ENCODE results near the gene NOTCH4. TPM values are rescaled to one million over a fixed set of nuclear protein-coding genes. Genes with fewer than 3 reads are reported as not detected.

Gene NOTCH4
- total and polyA plus RNA-seq, 2 donors (not counting 3 experiments of a cell fraction or from before 2014, with no cell fraction given), result 41.7 to 114 TPM

DNA sequence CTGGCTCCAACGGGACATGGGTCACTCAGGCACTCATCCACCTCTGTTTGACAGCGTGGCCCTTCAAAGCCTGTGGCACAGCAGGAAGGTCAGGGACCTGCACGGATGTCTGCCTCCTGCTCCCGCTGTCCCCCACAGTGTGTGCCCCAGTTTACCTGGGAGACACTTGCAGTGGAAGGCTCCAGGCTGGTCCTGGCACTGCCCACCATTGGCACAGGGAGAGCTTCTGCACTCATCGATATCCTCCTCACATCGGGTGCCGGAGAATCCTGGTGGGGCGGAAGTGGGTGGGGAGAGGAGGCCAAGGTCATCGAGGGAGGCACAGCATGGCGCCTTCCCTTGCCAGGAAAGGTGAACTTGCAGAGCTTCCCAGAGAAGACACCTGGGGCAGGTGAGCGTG is 6.9 kb downstream of the NOTCH4 start:
- dilution Hi-C loops (cut with MboI; ENCODE audit: extremely low pct_ligation_motif_present, low sequenced_read_pairs) (no loop called here), intact Hi-C loops (cut with micrococcal nuclease) (no loop called here)
- Histone ChIP-seq H4K20me1 (replicated peaks; ENCODE audit: control insufficient read depth, extremely low read depth, insufficient read depth, low read length) (no peaks in the 10 kb centered on the region), H3K27me3 (ENCODE audit: control insufficient read depth in 2 of 2, insufficient read depth in 2 of 2, low read length in 2 of 2) (no peaks in the 10 kb centered on the region), H3K9me3 (replicated peaks; ENCODE audit: control insufficient read depth, insufficient read depth, low read length) (no peaks in the 10 kb centered on the region), H3K4me2 (ENCODE audit: insufficient read depth, low read length) (no peak overlapping the region), H3K4me1 (ENCODE audit: control insufficient read depth, extremely low read depth, insufficient read depth, low read length) (no peaks in the 10 kb centered on the region), H3K4me3 (replicated peaks in 1 of 3; ENCODE audit: insufficient read depth in 1 of 3, low read depth in 1 of 3, low read length in 3 of 3) (no peak overlapping the region), H3K27ac (ENCODE audit: insufficient read depth, low read depth, low read length) (no peak overlapping the region), H3K36me3 (ENCODE audit: control insufficient read depth in 2 of 2, extremely low read depth in 1 of 2, insufficient read depth in 2 of 2, low read length in 2 of 2) (peaks cover 15 to 21% of the 10 kb centered on the region in 2 experiments), H2AFZ (ENCODE audit: low read depth, low read length) (no peak overlapping the region), H3K79me2 (ENCODE audit: control insufficient read depth, insufficient read depth, low read length) (no peaks in the 10 kb centered on the region), H3K9ac (replicated peaks; ENCODE audit: extremely low read depth, insufficient read depth, low read length) (no peak overlapping the region), H3K9me1 (replicated peaks; ENCODE audit: control insufficient read depth, extremely low read depth, insufficient read depth, low read length) (no peaks in the 10 kb centered on the region)
- DNase-seq (ENCODE audit: low read depth, low spot score) (no peak), FAIRE-seq (no peak)
- POLR2A ChIA-PET, result no interaction called here
- no TSS peak for BruUV-seq (replicated peaks)
- CTCF ChIA-PET, result no interaction called here
- TF ChIP-seq JUN (IDR thresholded peaks at IDR 0.05; ENCODE audit: borderline replicate concordance, insufficient read depth, insufficient read length, low read depth), result no peak
- no peak for TF ChIP-seq EZH2 (IDR thresholded peaks at IDR 0.05; ENCODE audit: borderline replicate concordance, low read depth, low read length, severe bottlenecking)

DNA sequence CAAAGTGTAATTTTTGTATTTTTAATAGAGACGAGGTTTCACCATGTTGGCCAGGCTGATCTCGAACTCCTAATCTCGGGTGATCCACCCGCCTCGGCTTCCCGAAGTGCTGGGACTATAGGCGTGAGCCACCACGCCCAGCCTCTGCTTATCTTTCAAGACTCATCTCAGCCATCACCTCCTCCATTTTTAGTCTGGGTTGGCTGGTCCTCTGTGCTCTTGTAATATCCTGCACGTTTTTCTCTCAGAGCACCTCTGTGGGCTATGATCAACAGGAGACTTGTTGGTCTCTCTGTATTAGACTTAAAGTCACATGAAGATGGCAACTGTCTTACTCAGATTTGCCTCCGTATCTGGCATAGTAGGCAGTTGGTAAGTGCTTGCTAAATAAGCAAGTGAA is 7.6 kb downstream of the NOTCH4 start:
- FAIRE-seq (no peak), DNase-seq (ENCODE audit: low read depth, low spot score) (no peak)
- no peak for TF ChIP-seq POLR2A (IDR thresholded peaks at IDR 0.05; ENCODE audit: low read depth, low read length)
- TF ChIP-seq, protein P1, sequence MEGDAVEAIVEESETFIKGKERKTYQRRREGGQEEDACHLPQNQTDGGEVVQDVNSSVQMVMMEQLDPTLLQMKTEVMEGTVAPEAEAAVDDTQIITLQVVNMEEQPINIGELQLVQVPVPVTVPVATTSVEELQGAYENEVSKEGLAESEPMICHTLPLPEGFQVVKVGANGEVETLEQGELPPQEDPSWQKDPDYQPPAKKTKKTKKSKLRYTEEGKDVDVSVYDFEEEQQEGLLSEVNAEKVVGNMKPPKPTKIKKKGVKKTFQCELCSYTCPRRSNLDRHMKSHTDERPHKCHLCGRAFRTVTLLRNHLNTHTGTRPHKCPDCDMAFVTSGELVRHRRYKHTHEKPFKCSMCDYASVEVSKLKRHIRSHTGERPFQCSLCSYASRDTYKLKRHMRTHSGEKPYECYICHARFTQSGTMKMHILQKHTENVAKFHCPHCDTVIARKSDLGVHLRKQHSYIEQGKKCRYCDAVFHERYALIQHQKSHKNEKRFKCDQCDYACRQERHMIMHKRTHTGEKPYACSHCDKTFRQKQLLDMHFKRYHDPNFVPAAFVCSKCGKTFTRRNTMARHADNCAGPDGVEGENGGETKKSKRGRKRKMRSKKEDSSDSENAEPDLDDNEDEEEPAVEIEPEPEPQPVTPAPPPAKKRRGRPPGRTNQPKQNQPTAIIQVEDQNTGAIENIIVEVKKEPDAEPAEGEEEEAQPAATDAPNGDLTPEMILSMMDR (IDR thresholded peaks at IDR 0.05; ENCODE audit: extremely low read depth in 1 of 2, insufficient read depth in 1 of 2, low read depth in 1 of 2, low read length in 2 of 2), result no peak
- TF ChIP-seq EZH2 (IDR thresholded peaks at IDR 0.05; ENCODE audit: borderline replicate concordance, low read depth, low read length, severe bottlenecking), result no peak
- no peak for TF ChIP-seq FOS (IDR thresholded peaks at IDR 0.05; ENCODE audit: borderline replicate concordance, insufficient read depth, low read length)
- no peak overlapping the region for H3K4me2 ChIP-seq (ENCODE audit: insufficient read depth, low read length)
- H3K27ac ChIP-seq (ENCODE audit: insufficient read depth, low read depth, low read length), result no peak overlapping the region
- no peak overlapping the region for H3K9ac ChIP-seq (replicated peaks; ENCODE audit: extremely low read depth, insufficient read depth, low read length)
- H3K27me3 ChIP-seq (ENCODE audit: control insufficient read depth in 2 of 2, insufficient read depth in 2 of 2, low read length in 2 of 2), result no peaks in the 10 kb centered on the region
- H3K9me1 ChIP-seq (replicated peaks; ENCODE audit: control insufficient read depth, extremely low read depth, insufficient read depth, low read length), result no peaks in the 10 kb centered on the region
- ChIA-PET POLR2A (no interaction called here), CTCF (no interaction called here)
- BruUV-seq (replicated peaks), result TSS peak; percentile 4
- no peaks in the 10 kb centered on the region for H3K79me2 ChIP-seq (ENCODE audit: control insufficient read depth, insufficient read depth, low read length)
- H3K36me3 ChIP-seq (ENCODE audit: control insufficient read depth in 2 of 2, extremely low read depth in 1 of 2, insufficient read depth in 2 of 2, low read length in 2 of 2), result peaks cover 10 to 21% of the 10 kb centered on the region in 2 experiments
- intact Hi-C loops (cut with micrococcal nuclease), result no loop called here
- no peak overlapping the region for H2AFZ ChIP-seq (ENCODE audit: low read depth, low read length)
- H3K4me3 ChIP-seq (replicated peaks in 1 of 3; ENCODE audit: insufficient read depth in 1 of 3, low read depth in 1 of 3, low read length in 3 of 3), result no peak overlapping the region
- no peaks in the 10 kb centered on the region for H4K20me1 ChIP-seq (replicated peaks; ENCODE audit: control insufficient read depth, extremely low read depth, insufficient read depth, low read length)
- dilution Hi-C loops (cut with MboI; ENCODE audit: extremely low pct_ligation_motif_present, low sequenced_read_pairs), result no loop called here
- no peaks in the 10 kb centered on the region for H3K4me1 ChIP-seq (ENCODE audit: control insufficient read depth, extremely low read depth, insufficient read depth, low read length)
- H3K9me3 ChIP-seq (replicated peaks; ENCODE audit: control insufficient read depth, insufficient read depth, low read length), result no peaks in the 10 kb centered on the region

Data from endothelial cell of umbilical vein (primary cell).